ENCODE data around the gene HCLS1. TPM values are rescaled to one million over a fixed set of nuclear protein-coding genes. Genes with fewer than 3 reads are reported as not detected.
"Not testable (repeated sequence)": the region's sequence is repeated elsewhere in the genome, so short reads cannot be mapped to it uniquely, and the experiment has no call there.

The HCLS1 gene
- total RNA-seq, 1 donor from 2014 or later = 0.92 TPM

DNA sequence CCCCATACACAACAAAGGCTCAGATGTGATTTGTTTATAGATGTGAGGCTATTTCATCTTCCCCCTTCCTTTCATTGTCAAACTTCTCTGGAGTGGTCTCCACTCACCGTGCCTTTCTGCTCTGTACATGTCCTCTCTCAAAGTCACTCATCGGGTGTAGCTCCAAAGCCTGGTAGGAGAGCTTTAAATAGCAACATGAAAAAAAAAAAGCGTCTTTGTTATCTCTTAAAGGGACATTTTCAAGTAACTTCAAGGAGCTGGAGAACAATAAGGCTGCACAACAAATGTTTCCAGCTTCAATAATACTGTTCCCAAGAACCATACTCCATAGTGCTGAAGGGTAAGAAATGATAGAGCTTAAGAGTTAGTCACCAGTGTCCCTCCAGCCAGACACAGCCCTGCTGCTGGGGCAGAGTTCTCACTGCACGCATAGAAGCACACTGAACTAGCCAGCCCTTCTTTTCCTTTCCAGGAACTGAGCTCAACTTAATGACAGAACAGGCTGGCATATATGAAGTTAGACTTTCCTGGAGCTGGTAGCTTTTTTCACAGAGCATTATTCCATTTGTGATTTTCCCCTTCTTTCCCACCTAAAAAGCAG, 59.4 kb downstream of the HCLS1 start:
- no peaks in the 10 kb centered on the region for H3K27me3 ChIP-seq (ENCODE audit: control insufficient read depth, insufficient read depth, low read length)
- DNase-seq (ENCODE audit: low read depth) = no peak
- no peaks in the 10 kb centered on the region for H3K36me3 ChIP-seq (ENCODE audit: control insufficient read depth, insufficient read depth, low read length)
- no peak overlapping the region for H3K4me3 ChIP-seq (ENCODE audit: low read depth, low read length)
- TF ChIP-seq, protein P1, sequence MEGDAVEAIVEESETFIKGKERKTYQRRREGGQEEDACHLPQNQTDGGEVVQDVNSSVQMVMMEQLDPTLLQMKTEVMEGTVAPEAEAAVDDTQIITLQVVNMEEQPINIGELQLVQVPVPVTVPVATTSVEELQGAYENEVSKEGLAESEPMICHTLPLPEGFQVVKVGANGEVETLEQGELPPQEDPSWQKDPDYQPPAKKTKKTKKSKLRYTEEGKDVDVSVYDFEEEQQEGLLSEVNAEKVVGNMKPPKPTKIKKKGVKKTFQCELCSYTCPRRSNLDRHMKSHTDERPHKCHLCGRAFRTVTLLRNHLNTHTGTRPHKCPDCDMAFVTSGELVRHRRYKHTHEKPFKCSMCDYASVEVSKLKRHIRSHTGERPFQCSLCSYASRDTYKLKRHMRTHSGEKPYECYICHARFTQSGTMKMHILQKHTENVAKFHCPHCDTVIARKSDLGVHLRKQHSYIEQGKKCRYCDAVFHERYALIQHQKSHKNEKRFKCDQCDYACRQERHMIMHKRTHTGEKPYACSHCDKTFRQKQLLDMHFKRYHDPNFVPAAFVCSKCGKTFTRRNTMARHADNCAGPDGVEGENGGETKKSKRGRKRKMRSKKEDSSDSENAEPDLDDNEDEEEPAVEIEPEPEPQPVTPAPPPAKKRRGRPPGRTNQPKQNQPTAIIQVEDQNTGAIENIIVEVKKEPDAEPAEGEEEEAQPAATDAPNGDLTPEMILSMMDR (IDR thresholded peaks at IDR 0.05; ENCODE audit: insufficient read depth, low read length, poor library complexity, severe bottlenecking) = no peak

DNA sequence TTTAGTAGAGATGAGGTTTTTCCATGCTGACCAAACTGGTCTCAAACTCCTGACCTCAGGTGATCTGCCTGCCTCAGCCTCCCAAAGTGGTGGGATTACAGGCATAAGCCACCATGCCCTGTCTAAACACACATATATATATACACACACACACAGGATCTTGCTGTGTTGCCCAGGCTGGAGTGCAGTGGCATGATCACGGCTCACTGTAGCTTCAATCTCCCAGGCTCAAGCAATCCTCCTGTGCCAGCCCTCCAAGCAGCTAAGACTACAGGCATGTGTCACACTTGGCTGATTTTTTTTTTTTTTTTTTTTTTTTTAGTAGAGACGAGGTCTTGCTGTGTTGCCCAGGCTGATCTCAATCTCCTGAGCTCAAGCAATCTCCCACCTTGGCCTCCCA, 60.8 kb downstream of the HCLS1 start:
- H3K4me3 ChIP-seq (ENCODE audit: low read depth, low read length); H3K27me3 ChIP-seq (ENCODE audit: control insufficient read depth, insufficient read depth, low read length); H3K36me3 ChIP-seq (ENCODE audit: control insufficient read depth, insufficient read depth, low read length); DNase-seq (ENCODE audit: low read depth): not testable (repeated sequence)

- no peak for DNase-seq (ENCODE audit: low read depth)
- no peaks in the 10 kb centered on the region for H3K27me3 ChIP-seq (ENCODE audit: control insufficient read depth, insufficient read depth, low read length)
- no peak overlapping the region for H3K4me3 ChIP-seq (ENCODE audit: low read depth, low read length)
- H3K36me3 ChIP-seq (ENCODE audit: control insufficient read depth, insufficient read depth, low read length) = no peaks in the 10 kb centered on the region
- TF ChIP-seq, protein P1 (IDR thresholded peaks at IDR 0.05; ENCODE audit: insufficient read depth, low read length, poor library complexity, severe bottlenecking) = no peak
These were observed 62.1 kb downstream of the HCLS1 start for GRCh38 chr3:121598564-121598963.

GRCh38 chr3:121595765-121596406, 64.8 kb downstream of the HCLS1 start:
- TF ChIP-seq, protein P1 (IDR thresholded peaks at IDR 0.05; ENCODE audit: insufficient read depth, low read length, poor library complexity, severe bottlenecking) = no peak
- Histone ChIP-seq H3K4me3 (ENCODE audit: low read depth, low read length) (no peak overlapping the region), H3K36me3 (ENCODE audit: control insufficient read depth, insufficient read depth, low read length) (no peaks in the 10 kb centered on the region), H3K27me3 (ENCODE audit: control insufficient read depth, insufficient read depth, low read length) (no peaks in the 10 kb centered on the region)
- DNase-seq (ENCODE audit: low read depth) = no peak

DNA sequence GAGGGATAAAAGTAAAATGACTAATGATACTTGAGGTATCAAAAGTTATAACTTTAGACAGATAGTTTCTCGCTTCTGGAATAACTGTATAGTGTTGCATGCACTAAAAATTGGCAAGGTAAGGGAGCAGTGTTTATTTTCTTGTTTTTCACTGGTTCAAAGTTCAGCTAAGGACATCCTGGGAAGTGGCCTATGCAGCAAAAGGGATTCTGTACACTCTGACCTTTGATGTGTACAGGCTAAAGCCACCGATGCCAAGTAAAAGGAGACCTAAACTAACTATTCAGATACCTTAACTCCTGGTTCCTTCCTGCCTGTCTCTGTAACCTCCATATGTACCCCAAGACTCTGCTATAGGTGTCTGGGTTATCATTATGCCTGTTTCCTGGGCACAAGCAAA, 65.9 kb downstream of the HCLS1 start:
- TF ChIP-seq, protein P1 (IDR thresholded peaks at IDR 0.05; ENCODE audit: insufficient read depth, low read length, poor library complexity, severe bottlenecking) = no peak
- DNase-seq (ENCODE audit: low read depth) = no peak
- H3K27me3 ChIP-seq (ENCODE audit: control insufficient read depth, insufficient read depth, low read length) = no peaks in the 10 kb centered on the region
- H3K4me3 ChIP-seq (ENCODE audit: low read depth, low read length) = no peak overlapping the region
- no peaks in the 10 kb centered on the region for H3K36me3 ChIP-seq (ENCODE audit: control insufficient read depth, insufficient read depth, low read length)

GRCh38 chr3:121593806-121594205, 66.9 kb downstream of the HCLS1 start:
- not testable (repeated sequence) for H3K36me3 ChIP-seq (ENCODE audit: control insufficient read depth, insufficient read depth, low read length); H3K27me3 ChIP-seq (ENCODE audit: control insufficient read depth, insufficient read depth, low read length); DNase-seq (ENCODE audit: low read depth); H3K4me3 ChIP-seq (ENCODE audit: low read depth, low read length)
